CD4-positive, CD25-positive, alpha-beta regulatory T cell (primary cell): ENCODE measurements around the gene TMEM156. TPM values are rescaled to one million over a fixed set of nuclear protein-coding genes. Genes with fewer than 3 reads are reported as not detected.
"Not testable (repeated sequence)": the region's sequence is repeated elsewhere in the genome, so short reads cannot be mapped to it uniquely, and the experiment has no call there.

ENCODE experiments used
- ATAC-seq, 2 donors: fragments of 150-1000 bp; cut with Tn5 transposase; one replicate each; pipeline ENCODE4 v1.10.0; 2021; ENCODE audit warnings: low read depth in 2 of 2, moderate number of reproducible peaks in 2 of 2, moderate library complexity in 1 of 2
- DNase-seq, 3 donors: peaks; one replicate each; pipeline versions ENCODE4 v3.0.0 to v3.0.0-alpha.2; 2012 to 2022; ENCODE audit warnings: mixed read lengths in 1 of 3
- H3K27ac ChIP-seq: one replicate; pipeline ENCODE4 v1.7.0; 2013; ENCODE audit warnings: mild to moderate bottlenecking, low read length; ENCODE audit not compliant: insufficient read depth, poor library complexity, severe bottlenecking
- H3K27me3 ChIP-seq: one replicate; pipeline ENCODE4 v1.7.0; 2013; ENCODE audit warnings: low read length; ENCODE audit not compliant: control insufficient read depth, insufficient read depth
- H3K36me3 ChIP-seq: one replicate; pipeline ENCODE4 v1.7.0; 2013; ENCODE audit warnings: mild to moderate bottlenecking, low read length, moderate library complexity; ENCODE audit not compliant: control insufficient read depth, insufficient read depth
- H3K4me1 ChIP-seq: 2 replicates; pipeline ENCODE4 v1.7.0; 2013; ENCODE audit warnings: mild to moderate bottlenecking, low read length; ENCODE audit not compliant: insufficient read depth, control insufficient read depth, poor library complexity, severe bottlenecking
- H3K4me3 ChIP-seq: one replicate; pipeline ENCODE4 v1.7.0; 2013; ENCODE audit warnings: low read depth, mild to moderate bottlenecking, low read length, moderate library complexity
- H3K9me3 ChIP-seq, 2 experiments: 1 replicate in 1 of 2; 2 replicates in 1 of 2; pipeline ENCODE4 v1.7.0; 2013; ENCODE audit warnings: low read length in 2 of 2, mild to moderate bottlenecking in 1 of 2, moderate library complexity in 1 of 2; ENCODE audit not compliant: control insufficient read depth in 2 of 2
- H3K27ac Mint-ChIP-seq, 3 donors: one replicate each; pipeline ENCODE4 v1.8.0; 2020 to 2022; ENCODE audit warnings: mild to moderate bottlenecking in 3 of 3, mixed read lengths in 3 of 3, moderate library complexity in 2 of 3
- H3K27me3 Mint-ChIP-seq: one replicate; pipeline ENCODE4 v1.8.0; 2022; ENCODE audit warnings: mild to moderate bottlenecking, mixed read lengths
- H3K36me3 Mint-ChIP-seq: one replicate; pipeline ENCODE4 v1.8.0; 2020; ENCODE audit warnings: mixed read lengths
- H3K4me1 Mint-ChIP-seq, 4 donors: one replicate each; pipeline ENCODE4 v1.8.0; 2020 to 2022; ENCODE audit warnings: mixed read lengths in 4 of 4, mild to moderate bottlenecking in 1 of 4
- H3K4me3 Mint-ChIP-seq, 4 donors: one replicate each; pipeline ENCODE4 v1.8.0; 2020 to 2022; ENCODE audit warnings: mild to moderate bottlenecking in 4 of 4, mixed read lengths in 4 of 4, moderate library complexity in 3 of 4
- H3K9me3 Mint-ChIP-seq, 7 donors: one replicate each; pipeline ENCODE4 v1.8.0; 2020 to 2022; ENCODE audit warnings: mixed read lengths in 7 of 7, mild to moderate bottlenecking in 3 of 7, moderate library complexity in 2 of 7
- polyA plus RNA-seq, 4 donors: library from polyadenylated mRNA; unstranded; fragments of 300-500 nt; fragmentation: Illumina TruSeq; gene quantifications; one replicate each; pipeline ENCODE4 v1.2.3, GENCODE V29; 2021
- total RNA-seq: library from RNA; stranded (reverse); gene quantifications from one replicate; pipeline ENCODE4 v1.2.3, GENCODE V29; 2022

The TMEM156 gene
- total and polyA plus RNA-seq, 5 donors from 2014 or later: 8.4 to 24.3 (median 22.7) TPM

DNA sequence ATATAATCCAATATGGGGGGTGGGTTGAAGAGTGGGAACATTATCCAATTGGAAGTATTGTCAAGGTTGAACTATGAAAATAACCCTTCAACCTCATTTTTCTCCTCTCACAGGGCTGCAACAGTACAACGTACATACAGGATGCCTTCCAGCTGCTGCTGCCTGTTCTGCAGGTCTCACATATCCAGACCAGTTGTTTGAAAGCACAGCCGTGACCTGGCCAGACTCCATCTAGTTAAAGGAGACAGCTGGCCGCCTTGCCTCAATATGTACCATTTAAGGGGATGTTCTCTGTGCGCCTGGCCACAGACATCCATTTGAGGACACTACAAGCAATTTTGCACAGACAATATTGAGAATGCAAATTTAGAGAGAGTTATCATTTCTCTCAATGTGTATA is 88.9 kb downstream of the TMEM156 start:
- Mint-ChIP-seq H3K4me3 (no peak overlapping the region), H3K27me3 (no peaks in the 10 kb centered on the region), H3K4me1 (peaks cover 0 to 15% (median 3%) of the 10 kb centered on the region in 4 donors), H3K9me3 (no peaks in the 10 kb centered on the region), H3K36me3 (no peaks in the 10 kb centered on the region), H3K27ac (no peak overlapping the region)
- Histone ChIP-seq H3K27me3 (no peaks in the 10 kb centered on the region), H3K36me3 (no peaks in the 10 kb centered on the region), H3K9me3 (no peaks in the 10 kb centered on the region), H3K27ac (no peak overlapping the region), H3K4me1 (no peaks in the 10 kb centered on the region), H3K4me3 (no peak overlapping the region)
- no peak for DNase-seq
- ATAC-seq: no peak

DNA sequence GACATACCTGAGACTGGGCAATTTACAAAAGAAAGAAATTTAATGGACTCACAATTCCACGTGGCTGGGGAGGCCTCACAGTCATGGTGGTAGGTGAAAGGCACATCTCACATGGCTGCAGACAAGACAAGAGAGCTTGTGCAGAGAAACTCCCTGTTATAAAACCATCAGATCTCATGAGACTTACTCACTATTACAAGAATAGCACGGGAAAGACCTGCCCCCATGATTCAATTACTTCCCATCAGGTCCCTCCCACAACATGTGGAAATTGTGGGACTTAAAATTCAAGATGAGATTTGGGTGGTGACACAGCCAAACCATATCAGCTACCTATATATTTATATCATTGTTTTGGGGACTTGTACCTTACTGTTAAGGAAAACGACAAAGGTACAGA is 90.3 kb downstream of the TMEM156 start:
- not testable (repeated sequence) for H3K27ac ChIP-seq, H3K27ac Mint-ChIP-seq, H3K36me3 ChIP-seq

DNA sequence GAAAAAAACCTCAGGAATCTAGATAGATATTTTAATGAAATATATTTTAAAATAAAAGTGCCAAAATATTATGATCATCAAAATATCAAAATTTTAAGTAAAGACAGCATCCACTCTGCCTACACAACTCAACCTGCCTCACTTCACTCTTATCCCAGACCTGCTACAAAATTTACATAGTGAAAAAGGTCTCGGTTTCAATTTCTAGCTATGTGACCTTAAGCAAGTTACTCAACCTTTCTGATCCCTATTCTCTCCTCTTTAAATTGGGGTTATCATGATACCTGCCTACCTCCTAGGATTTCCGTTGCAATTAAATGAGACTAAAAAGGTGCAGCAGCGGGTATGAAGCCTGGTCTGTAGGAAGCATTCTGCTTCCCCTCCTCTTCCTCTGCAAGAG is 91.7 kb downstream of the TMEM156 start:
- no peak overlapping the region for H3K4me3 ChIP-seq
- H3K36me3 ChIP-seq: no peaks in the 10 kb centered on the region
- peak overlapping the region in 1 of 3 donors; percentile 5 for H3K27ac Mint-ChIP-seq
- no peaks in the 10 kb centered on the region for H3K36me3 Mint-ChIP-seq
- no peaks in the 10 kb centered on the region for H3K4me1 ChIP-seq
- H3K4me1 Mint-ChIP-seq: peaks cover 0 to 15% (median 3%) of the 10 kb centered on the region in 4 donors
- peak overlapping the region in 1 of 4 donors; percentile 45 for H3K4me3 Mint-ChIP-seq
- H3K9me3 Mint-ChIP-seq: no peaks in the 10 kb centered on the region
- no peak for DNase-seq
- H3K27ac ChIP-seq: no peak overlapping the region
- H3K27me3 Mint-ChIP-seq: no peaks in the 10 kb centered on the region
- no peaks in the 10 kb centered on the region for H3K27me3 ChIP-seq
- ATAC-seq: no peak
- no peaks in the 10 kb centered on the region for H3K9me3 ChIP-seq

More for the DNA sequence above, 90.3 kb downstream of the TMEM156 start:
- H3K27me3 ChIP-seq, H3K27me3 Mint-ChIP-seq, H3K36me3 Mint-ChIP-seq, H3K9me3 ChIP-seq, DNase-seq, H3K9me3 Mint-ChIP-seq, H3K4me3 Mint-ChIP-seq, ATAC-seq, H3K4me1 ChIP-seq, H3K4me3 ChIP-seq: not testable (repeated sequence)
- H3K4me1 Mint-ChIP-seq: peaks cover 0 to 15% (median 3%) of the 10 kb centered on the region in 4 donors

DNA sequence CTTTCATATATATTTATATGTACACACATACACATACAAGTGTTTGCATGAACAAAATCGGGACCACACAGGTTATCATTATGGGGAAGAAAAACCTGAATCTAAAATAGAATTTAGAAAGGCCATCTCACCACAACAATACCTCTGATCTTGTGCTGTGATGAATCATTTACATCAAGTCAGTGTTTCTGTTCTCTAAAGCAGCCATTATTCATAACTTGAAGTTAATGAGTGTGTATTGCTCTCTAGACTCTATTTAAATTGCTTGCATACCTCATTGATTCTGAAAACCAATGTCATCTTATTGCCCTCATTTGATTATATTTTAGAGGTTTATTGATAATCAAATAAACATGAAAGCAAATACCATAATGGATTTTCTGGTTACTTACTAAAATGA is 93.0 kb downstream of the TMEM156 start:
- H3K4me3 ChIP-seq: no peak overlapping the region
- H3K36me3 ChIP-seq: no peaks in the 10 kb centered on the region
- H3K27ac Mint-ChIP-seq: no peak overlapping the region
- no peak overlapping the region for H3K4me3 Mint-ChIP-seq
- ATAC-seq: peak in 1 of 2 donors; percentile 61
- H3K4me1 Mint-ChIP-seq: peaks cover 0 to 15% (median 3%) of the 10 kb centered on the region in 4 donors
- H3K9me3 Mint-ChIP-seq: no peaks in the 10 kb centered on the region
- H3K9me3 ChIP-seq: no peaks in the 10 kb centered on the region
- H3K27me3 ChIP-seq: no peaks in the 10 kb centered on the region
- no peak for DNase-seq
- no peak overlapping the region for H3K27ac ChIP-seq
- H3K36me3 Mint-ChIP-seq: no peaks in the 10 kb centered on the region
- H3K4me1 ChIP-seq: no peaks in the 10 kb centered on the region
- H3K27me3 Mint-ChIP-seq: no peaks in the 10 kb centered on the region

DNA sequence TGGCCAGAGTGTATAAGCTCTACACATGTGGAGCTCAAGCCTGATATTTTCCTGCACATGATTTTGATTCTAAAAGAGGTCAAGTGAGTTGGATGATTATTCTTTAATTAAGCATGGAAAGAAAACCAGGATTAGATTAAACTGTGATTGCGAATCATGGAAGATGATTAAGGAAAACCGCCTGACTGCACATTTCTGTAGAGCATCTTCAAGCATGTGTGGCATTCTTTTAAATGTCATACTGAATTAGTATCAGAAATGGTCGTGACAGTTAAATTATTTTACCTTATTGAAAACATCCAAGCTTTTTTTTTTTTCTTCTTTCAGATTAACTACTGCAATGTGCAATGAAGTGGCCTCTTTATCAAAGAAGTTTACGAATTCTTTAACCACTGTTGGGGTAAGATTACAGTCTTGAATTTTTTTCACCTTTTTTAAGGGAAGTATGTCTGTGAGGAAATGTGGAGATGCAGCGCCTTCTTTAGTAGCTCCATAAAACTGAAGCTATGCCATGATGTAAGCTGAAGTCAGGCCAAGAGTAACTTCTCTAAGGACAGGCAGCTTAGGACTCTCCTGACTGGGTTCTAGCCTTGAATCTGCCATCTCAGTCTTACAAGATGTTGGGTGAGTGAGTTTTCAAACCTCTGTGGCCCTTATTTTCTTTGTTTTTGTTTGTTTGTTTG is 96.7 kb downstream of the TMEM156 start:
- ATAC-seq (no peak), DNase-seq (no peak)
- Mint-ChIP-seq H3K27ac (no peak overlapping the region), H3K27me3 (no peaks in the 10 kb centered on the region), H3K4me1 (peaks cover 0 to 6% (median under 1%) of the 10 kb centered on the region in 4 donors), H3K36me3 (no peaks in the 10 kb centered on the region), H3K4me3 (no peak overlapping the region), H3K9me3 (no peaks in the 10 kb centered on the region)
- H3K27ac ChIP-seq: no peak overlapping the region
- H3K27me3 ChIP-seq: no peaks in the 10 kb centered on the region
- H3K4me1 ChIP-seq: no peaks in the 10 kb centered on the region
- H3K4me3 ChIP-seq: no peak overlapping the region
- H3K9me3 ChIP-seq: no peaks in the 10 kb centered on the region
- no peaks in the 10 kb centered on the region for H3K36me3 ChIP-seq

DNA sequence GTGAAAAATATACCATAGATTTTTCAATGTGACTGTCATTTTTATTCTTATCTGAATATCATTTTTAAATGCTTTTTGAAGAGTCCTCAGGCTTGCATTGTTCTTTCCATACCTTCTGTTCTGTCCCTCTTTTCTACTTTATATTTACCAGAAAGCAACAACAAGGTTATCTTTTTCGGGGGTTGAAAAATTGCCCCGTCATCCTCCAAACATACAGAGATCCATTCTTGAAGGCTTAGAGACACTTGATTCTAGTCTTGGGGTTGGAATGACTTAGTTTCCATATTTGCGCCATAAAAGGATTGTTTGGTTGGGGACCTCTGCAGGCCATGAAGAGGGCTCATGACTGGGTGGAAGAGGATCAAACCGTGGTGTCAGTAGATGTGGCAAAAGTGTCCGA is 101.1 kb downstream of the TMEM156 start:
- H3K27me3 Mint-ChIP-seq: no peaks in the 10 kb centered on the region
- Histone ChIP-seq H3K9me3 (no peaks in the 10 kb centered on the region), H3K4me3 (no peak overlapping the region), H3K36me3 (no peaks in the 10 kb centered on the region), H3K4me1 (no peaks in the 10 kb centered on the region), H3K27ac (no peak overlapping the region), H3K27me3 (no peaks in the 10 kb centered on the region)
- no peak overlapping the region for H3K27ac Mint-ChIP-seq
- DNase-seq: no peak
- H3K4me3 Mint-ChIP-seq: no peak overlapping the region
- no peak for ATAC-seq
- no peaks in the 10 kb centered on the region for H3K9me3 Mint-ChIP-seq
- H3K4me1 Mint-ChIP-seq: no peaks in the 10 kb centered on the region
- H3K36me3 Mint-ChIP-seq: no peaks in the 10 kb centered on the region

DNA sequence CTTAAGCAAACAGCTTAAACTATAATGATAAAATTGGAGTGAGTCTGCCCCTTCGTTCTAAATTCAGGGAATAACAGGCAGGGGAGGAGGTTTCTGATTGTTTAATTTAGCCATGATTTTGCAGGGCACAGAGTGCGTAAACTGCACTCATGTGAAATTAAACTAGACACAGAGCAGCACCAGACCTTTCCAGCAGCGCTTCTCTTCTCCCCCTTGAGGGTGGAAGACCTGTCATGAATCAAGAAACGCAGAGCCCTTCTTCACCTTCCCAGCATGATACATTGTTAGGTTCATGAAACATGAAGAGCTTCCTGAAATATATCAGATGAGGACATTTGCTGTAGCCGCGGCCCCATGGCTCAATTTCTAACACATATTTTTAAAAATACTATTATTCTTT is 101.5 kb downstream of the TMEM156 start:
- no peaks in the 10 kb centered on the region for H3K36me3 ChIP-seq
- Mint-ChIP-seq H3K27me3 (no peaks in the 10 kb centered on the region), H3K36me3 (no peaks in the 10 kb centered on the region), H3K4me3 (no peak overlapping the region), H3K27ac (no peak overlapping the region), H3K4me1 (no peaks in the 10 kb centered on the region), H3K9me3 (no peaks in the 10 kb centered on the region)
- H3K9me3 ChIP-seq: no peaks in the 10 kb centered on the region
- no peak overlapping the region for H3K4me3 ChIP-seq
- DNase-seq (no peak), ATAC-seq (no peak)
- H3K4me1 ChIP-seq: no peaks in the 10 kb centered on the region
- H3K27ac ChIP-seq: no peak overlapping the region
- H3K27me3 ChIP-seq: no peaks in the 10 kb centered on the region

DNA sequence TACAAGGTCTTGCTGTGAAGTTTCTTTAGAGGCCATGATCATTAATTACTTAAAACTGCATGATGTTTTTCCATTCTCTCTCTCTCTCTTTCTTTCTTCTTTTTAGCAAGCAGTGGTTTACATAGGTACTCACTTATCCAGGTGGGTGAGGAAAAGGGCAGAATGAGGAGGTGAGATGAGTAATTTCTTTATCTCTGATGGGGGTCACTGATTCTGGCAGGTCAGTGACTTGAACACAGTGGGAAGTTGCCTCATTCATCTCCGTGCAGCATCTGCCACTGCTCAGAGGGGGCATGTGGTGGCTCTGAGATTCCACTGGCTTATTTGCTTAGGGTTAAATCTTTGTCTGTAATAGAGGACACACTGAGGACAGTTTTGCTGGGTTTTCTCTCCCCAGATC is 102.0 kb downstream of the TMEM156 start:
- Histone ChIP-seq H3K27me3 (no peaks in the 10 kb centered on the region), H3K27ac (no peak overlapping the region), H3K36me3 (no peaks in the 10 kb centered on the region), H3K4me1 (no peaks in the 10 kb centered on the region), H3K4me3 (no peak overlapping the region), H3K9me3 (no peaks in the 10 kb centered on the region)
- Mint-ChIP-seq H3K4me3 (no peak overlapping the region), H3K27ac (no peak overlapping the region), H3K27me3 (no peaks in the 10 kb centered on the region), H3K4me1 (no peaks in the 10 kb centered on the region), H3K9me3 (no peaks in the 10 kb centered on the region), H3K36me3 (no peaks in the 10 kb centered on the region)
- ATAC-seq (no peak), DNase-seq (no peak)
